DND-41 (cell line): ENCODE results near the gene VAPA.

Experiments
- ATAC-seq: fragments of 200-7000 bp; cut with Tn5 transposase; 3 replicates; pipeline ENCODE4 v1.9.1; 2021; ENCODE audit warnings: low read depth; ENCODE audit not compliant: insufficient read depth
- DNase-seq: peaks from one replicate; pipeline ENCODE4 v3.0.0-alpha.2; 2020
- H2AFZ ChIP-seq: 2 replicates; pipeline ENCODE4 v1.6.0; 2012; ENCODE audit warnings: low read depth, low read length
- H3K27ac ChIP-seq: 2 replicates; pipeline ENCODE4 v1.5.1; 2012; ENCODE audit warnings: low read length, inconsistent platforms
- H3K27me3 ChIP-seq: fragments of 200-600 bp; sonication (generic); 2 replicates; pipeline ENCODE4 v1.6.0; 2012; ENCODE audit warnings: low read length, mild to moderate bottlenecking, inconsistent platforms; ENCODE audit not compliant: insufficient read depth, poor library complexity
- H3K36me3 ChIP-seq: 2 replicates; pipeline ENCODE4 v1.5.1; 2012; ENCODE audit warnings: low read length, inconsistent platforms; ENCODE audit not compliant: insufficient read depth
- H3K4me1 ChIP-seq: 2 replicates; pipeline ENCODE4 v1.5.1; 2012; ENCODE audit warnings: mild to moderate bottlenecking, low read length; ENCODE audit not compliant: insufficient read depth
- H3K4me2 ChIP-seq: 2 replicates; pipeline ENCODE4 v1.6.0; 2012; ENCODE audit warnings: mild to moderate bottlenecking, moderate library complexity, low read length, inconsistent platforms; ENCODE audit not compliant: insufficient read depth
- H3K4me3 ChIP-seq, 2 experiments: fragments of 200-600 bp in 1 of 2; shearing (Covaris generic) in 1 of 2; 2 replicates each; pipeline ENCODE4 v1.5.1; 2012 to 2016; ENCODE audit warnings: inconsistent platforms in 2 of 2, low read length in 2 of 2, mild to moderate bottlenecking in 2 of 2, low read depth in 1 of 2, moderate library complexity in 1 of 2
- H3K79me2 ChIP-seq: 2 replicates; pipeline ENCODE4 v1.6.0; 2012; ENCODE audit warnings: low read length, inconsistent platforms; ENCODE audit not compliant: insufficient read depth
- H3K9ac ChIP-seq: 2 replicates; pipeline ENCODE4 v1.6.0; 2012; ENCODE audit warnings: low read depth, mild to moderate bottlenecking, inconsistent platforms, low read length, moderate library complexity
- H3K9me3 ChIP-seq: 2 replicates; pipeline ENCODE4 v1.5.1; 2012; ENCODE audit warnings: low read length, moderate library complexity, mild to moderate bottlenecking, inconsistent platforms; ENCODE audit not compliant: insufficient read depth, severe bottlenecking
- H4K20me1 ChIP-seq: 2 replicates; pipeline ENCODE4 v1.6.0; 2012; ENCODE audit warnings: low read length; ENCODE audit not compliant: insufficient read depth
- CTCF ChIP-seq: IDR thresholded peaks from 2 replicates; pipeline ENCODE4 v1.5.1; 2012; ENCODE audit warnings: borderline replicate concordance, low read length, moderate library complexity, mild to moderate bottlenecking; ENCODE audit not compliant: poor library complexity, severe bottlenecking; ENCODE audit errors: extremely low read depth
- EZH2 ChIP-seq: IDR thresholded peaks from 3 replicates; pipeline ENCODE4 v1.6.1; 2012; ENCODE audit warnings: borderline replicate concordance, low read depth, mild to moderate bottlenecking, moderate library complexity, low read length, inconsistent platforms; ENCODE audit not compliant: severe bottlenecking

Gene VAPA

GRCh38 chr18:10002280-10002679, 88.5 kb downstream of the VAPA start:
- H3K9ac ChIP-seq: no peak overlapping the region
- 0 out of 3 replicates have a peak, but pooled peaks have one; percentile 40 for ATAC-seq
- H3K79me2 ChIP-seq: no peaks in the 10 kb centered on the region
- no peaks in the 10 kb centered on the region for H3K4me1 ChIP-seq
- no peaks in the 10 kb centered on the region for H3K27me3 ChIP-seq
- no peaks in the 10 kb centered on the region for H3K36me3 ChIP-seq
- no peak for DNase-seq
- H4K20me1 ChIP-seq: no peaks in the 10 kb centered on the region
- no peak overlapping the region for H3K4me3 ChIP-seq
- H3K27ac ChIP-seq: no peak overlapping the region
- H2AFZ ChIP-seq: no peak overlapping the region
- H3K9me3 ChIP-seq: peaks cover 15% of the 10 kb centered on the region
- no peak overlapping the region for H3K4me2 ChIP-seq
- no peak for TF ChIP-seq CTCF
- TF ChIP-seq EZH2: no peak

- Histone ChIP-seq H3K27ac (no peak overlapping the region), H3K4me3 (no peak overlapping the region), H3K9ac (no peak overlapping the region), H3K4me1 (no peaks in the 10 kb centered on the region), H3K27me3 (no peaks in the 10 kb centered on the region), H3K4me2 (no peak overlapping the region), H2AFZ (no peak overlapping the region), H3K36me3 (no peaks in the 10 kb centered on the region), H4K20me1 (no peaks in the 10 kb centered on the region), H3K79me2 (no peaks in the 10 kb centered on the region), H3K9me3 (peaks cover 5% of the 10 kb centered on the region)
- DNase-seq: no peak
- TF ChIP-seq CTCF (no peak), EZH2 (no peak)
- ATAC-seq: no peak
These were observed 89.5 kb downstream of the VAPA start for GRCh38 chr18:10003281-10003680.

GRCh38 chr18:10003866-10004265, 90.0 kb downstream of the VAPA start:
- Histone ChIP-seq H3K27ac (no peak overlapping the region), H3K4me2 (no peak overlapping the region), H3K4me1 (no peaks in the 10 kb centered on the region), H3K36me3 (no peaks in the 10 kb centered on the region), H4K20me1 (no peaks in the 10 kb centered on the region), H3K27me3 (no peaks in the 10 kb centered on the region), H3K4me3 (no peak overlapping the region), H2AFZ (no peak overlapping the region), H3K9ac (no peak overlapping the region), H3K79me2 (no peaks in the 10 kb centered on the region), H3K9me3 (peaks cover 4% of the 10 kb centered on the region)
- TF ChIP-seq CTCF: no peak
- no peak for TF ChIP-seq EZH2
- no peak for DNase-seq
- no peak for ATAC-seq
